HG02642 (cell line): ENCODE results near the gene SH3PXD2A.

ENCODE experiments used
- ATAC-seq: cut with Tn5 transposase; IDR thresholded peaks from one replicate; pipeline ENCODE4 v1.9.1; 2021; ENCODE audit warnings: mild to moderate bottlenecking; ENCODE audit not compliant: unreplicated experiment, poor library complexity

The SH3PXD2A gene

GRCh38 chr10:103855424-103855823 lies at the start of gene SH3PXD2A:
TSS of gene SH3PXD2A (minus strand) at chr10:103855576. CDS start at chr10:103855266, 310 bp downstream.
- no peak for ATAC-seq

GRCh38 chr10:103901299-103901698 lies 45.9 kb upstream of the SH3PXD2A start:
- no peak for ATAC-seq

GRCh38 chr10:103899312-103899711 lies 43.9 kb upstream of the SH3PXD2A start:
- ATAC-seq: no peak

- no peak for ATAC-seq
Observed at GRCh38 chr10:103897241-103897774, 41.9 kb upstream of the SH3PXD2A start.

GRCh38 chr10:103896225-103896624 lies 40.8 kb upstream of the SH3PXD2A start:
- no peak for ATAC-seq

- ATAC-seq: no peak
Observed at GRCh38 chr10:103895411-103896186, 40.2 kb upstream of the SH3PXD2A start.

GRCh38 chr10:103894441-103894864 lies 39.1 kb upstream of the SH3PXD2A start:
- no peak for ATAC-seq

GRCh38 chr10:103893817-103894216 lies 38.4 kb upstream of the SH3PXD2A start:
- no peak for ATAC-seq

- no peak for ATAC-seq
Observed at GRCh38 chr10:103892181-103892580, 36.8 kb upstream of the SH3PXD2A start.

- ATAC-seq: no peak
Observed at GRCh38 chr10:103890688-103891087, 35.3 kb upstream of the SH3PXD2A start.

- ATAC-seq: no peak
Observed at GRCh38 chr10:103890194-103890658, 34.9 kb upstream of the SH3PXD2A start.

GRCh38 chr10:103889121-103889720 lies 33.8 kb upstream of the SH3PXD2A start:
- ATAC-seq: no peak

- ATAC-seq: no peak
Observed at GRCh38 chr10:103888113-103888841, 32.9 kb upstream of the SH3PXD2A start.

GRCh38 chr10:103885617-103886016 lies 30.2 kb upstream of the SH3PXD2A start:
- ATAC-seq: no peak

GRCh38 chr10:103884681-103885139 lies 29.3 kb upstream of the SH3PXD2A start:
- ATAC-seq: no peak

- no peak for ATAC-seq
Observed at GRCh38 chr10:103882285-103883007, 27.1 kb upstream of the SH3PXD2A start.

- ATAC-seq: no peak
Observed at GRCh38 chr10:103881416-103882284, 26.3 kb upstream of the SH3PXD2A start.

- no peak for ATAC-seq
Observed at GRCh38 chr10:103879831-103880230, 24.5 kb upstream of the SH3PXD2A start.

- ATAC-seq: no peak
Observed at GRCh38 chr10:103879409-103879808, 24.0 kb upstream of the SH3PXD2A start.
